GM18951 (cell line): ENCODE data around the gene IP6K2.
A peak's percentile ranks its signal among the peaks of the same experiment; 100 is the strongest.

Experiments used
- POLR2A ChIP-seq: IDR thresholded peaks from 4 replicates; pipeline ENCODE4 v1.6.1; 2011; ENCODE audit warnings: mild to moderate bottlenecking; ENCODE audit not compliant: insufficient read length, insufficient read depth; ENCODE audit errors: extremely low read depth
- in situ Hi-C: fragments of 300-500 bp; cut with MboI; formaldehyde crosslinking; loops from one replicate; pipeline ENCODE4 v1.12.0; 2022; ENCODE audit warnings: low sequenced_read_pairs, mixed read lengths, inconsistent platforms; ENCODE audit not compliant: unreplicated experiment

The IP6K2 gene

GRCh38 chr3:48661501-48662144 is 55.4 kb downstream of the IP6K2 start:
- TF ChIP-seq POLR2A, result no peak
- in situ Hi-C loops, result no loop called here

- in situ Hi-C loops, result no loop called here
- TF ChIP-seq POLR2A, result no peak
Measured at GRCh38 chr3:48660800-48661400, 56.1 kb downstream of the IP6K2 start.

- in situ Hi-C loops, result no loop called here
- no peak for TF ChIP-seq POLR2A
Measured at GRCh38 chr3:48656841-48657281, 60.2 kb downstream of the IP6K2 start.

GRCh38 chr3:48656061-48656840 is 60.8 kb downstream of the IP6K2 start:
- peak; percentile 32 for TF ChIP-seq POLR2A
- in situ Hi-C loops, result no loop called here

- in situ Hi-C loops, result no loop called here
- TF ChIP-seq POLR2A, result no peak
Measured at GRCh38 chr3:48655606-48656005, 61.4 kb downstream of the IP6K2 start.

GRCh38 chr3:48655063-48655462 is 62.0 kb downstream of the IP6K2 start:
- in situ Hi-C loops, result no loop called here
- no peak for TF ChIP-seq POLR2A

- in situ Hi-C loops, result no loop called here
- TF ChIP-seq POLR2A, result no peak
Measured at GRCh38 chr3:48652923-48653715, 63.9 kb downstream of the IP6K2 start.

GRCh38 chr3:48651771-48652170 is 65.2 kb downstream of the IP6K2 start:
- in situ Hi-C loops, result no loop called here

GRCh38 chr3:48650723-48651122 is 66.3 kb downstream of the IP6K2 start:
- in situ Hi-C loops, result no loop called here
- TF ChIP-seq POLR2A, result no peak

More at GRCh38 chr3:48651771-48652170, 65.2 kb downstream of the IP6K2 start:
- TF ChIP-seq POLR2A, result no peak

GRCh38 chr3:48648188-48648850 is 68.7 kb downstream of the IP6K2 start:
- in situ Hi-C loops, result no loop called here
- no peak for TF ChIP-seq POLR2A

- in situ Hi-C loops, result no loop called here
- no peak for TF ChIP-seq POLR2A
Measured at GRCh38 chr3:48647714-48648113, 69.3 kb downstream of the IP6K2 start.

GRCh38 chr3:48644898-48645760 is 71.9 kb downstream of the IP6K2 start:
- no peak for TF ChIP-seq POLR2A
- in situ Hi-C loops, result no loop called here

- no peak for TF ChIP-seq POLR2A
Measured at GRCh38 chr3:48642605-48643004, 74.4 kb downstream of the IP6K2 start.

More at GRCh38 chr3:48642605-48643004, 74.4 kb downstream of the IP6K2 start:
- in situ Hi-C loops, result no loop called here
